ENCODE results near the gene LRRD1. TPM values are rescaled to one million over a fixed set of nuclear protein-coding genes. Genes with fewer than 3 reads are reported as not detected.
"Not testable (repeated sequence)": the region's sequence is repeated elsewhere in the genome, so short reads cannot be mapped to it uniquely, and the experiment has no call there.

LRRD1 gene
- total and polyA plus RNA-seq, 2 donors, result 1.8 TPM; not detected in 1

DNA sequence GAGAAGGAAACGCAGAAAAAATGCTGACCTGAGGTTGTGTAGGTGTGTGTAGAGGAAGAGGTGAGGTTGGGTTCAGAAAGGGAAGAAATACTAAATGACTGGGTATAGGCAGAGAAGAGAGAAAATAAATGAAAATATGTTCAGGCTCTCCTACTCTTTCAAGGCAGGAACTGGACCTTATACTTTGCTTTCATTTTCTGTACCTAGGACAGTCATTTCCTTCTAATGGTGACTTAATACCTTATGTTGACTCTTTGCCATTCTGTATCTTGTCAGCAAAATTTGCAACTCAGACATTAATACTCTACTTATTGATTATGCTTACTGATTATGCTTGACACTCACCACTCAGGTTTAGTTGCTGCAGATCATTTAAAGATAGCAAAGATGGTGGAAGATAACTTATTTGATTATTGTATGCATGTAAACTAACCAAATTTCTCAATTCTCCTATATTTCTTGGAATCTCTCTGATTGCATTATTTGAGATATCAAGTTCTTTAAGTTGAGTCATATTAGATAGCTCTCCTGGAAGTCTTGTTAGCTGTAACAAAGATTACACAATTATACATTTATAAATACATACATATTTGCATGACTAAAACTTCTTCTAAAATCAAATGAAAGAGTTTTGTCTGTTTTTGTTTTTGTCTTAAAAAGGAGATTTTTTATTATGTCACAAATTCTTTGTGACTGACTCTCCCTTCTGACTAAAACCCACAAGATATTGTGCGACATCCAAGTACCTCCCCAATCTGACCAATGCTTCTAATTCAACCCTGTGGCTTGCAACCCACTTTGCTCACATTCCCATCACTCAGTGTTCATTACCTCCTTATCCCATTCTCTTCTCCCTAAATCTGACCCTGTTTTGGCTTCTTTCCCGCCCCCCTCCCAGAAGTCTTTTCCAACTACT lies 20.0 kb downstream of the LRRD1 start:
- 83% methylated on average over 3 of the region's 3 CpGs for WGBS

DNA sequence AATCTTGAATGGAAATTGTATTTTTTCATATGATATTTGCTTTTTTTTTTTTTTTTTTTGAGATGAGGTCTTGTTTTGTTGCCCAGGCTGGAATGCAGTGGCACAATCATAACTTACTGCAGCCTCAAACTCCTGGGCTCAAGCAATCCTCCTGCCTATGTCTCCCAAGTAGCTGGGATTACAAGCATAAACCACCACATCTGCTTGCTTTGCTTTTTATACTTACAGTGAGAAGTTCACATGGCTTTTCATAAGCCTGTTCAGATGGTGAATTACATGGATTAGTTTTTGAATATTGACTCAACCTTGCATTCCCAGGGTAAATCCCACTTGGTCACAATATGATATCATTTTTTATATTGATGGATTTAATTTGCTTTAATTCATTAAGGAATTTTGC lies 22.0 kb downstream of the LRRD1 start:
- no peaks in the 10 kb centered on the region for H3K4me1 ChIP-seq (ENCODE audit: insufficient read depth)
- DNase-seq (ENCODE audit: extremely low spot score), result no peak
- no peak overlapping the region for H3K27ac ChIP-seq (ENCODE audit: low read depth)
- H3K4me3 ChIP-seq (ENCODE audit: low read depth, low read length), result no peak overlapping the region
- H3K36me3 ChIP-seq (ENCODE audit: insufficient read depth), result no peaks in the 10 kb centered on the region

More for the DNA sequence above, 20.0 kb downstream of the LRRD1 start:
- no peak overlapping the region for H3K4me3 ChIP-seq (ENCODE audit: low read depth, low read length)
- no peak for DNase-seq (ENCODE audit: extremely low spot score)
- H3K4me1 ChIP-seq (ENCODE audit: insufficient read depth), result no peaks in the 10 kb centered on the region
- H3K36me3 ChIP-seq (ENCODE audit: insufficient read depth), result no peaks in the 10 kb centered on the region
- H3K27ac ChIP-seq (ENCODE audit: low read depth), result no peak overlapping the region

DNA sequence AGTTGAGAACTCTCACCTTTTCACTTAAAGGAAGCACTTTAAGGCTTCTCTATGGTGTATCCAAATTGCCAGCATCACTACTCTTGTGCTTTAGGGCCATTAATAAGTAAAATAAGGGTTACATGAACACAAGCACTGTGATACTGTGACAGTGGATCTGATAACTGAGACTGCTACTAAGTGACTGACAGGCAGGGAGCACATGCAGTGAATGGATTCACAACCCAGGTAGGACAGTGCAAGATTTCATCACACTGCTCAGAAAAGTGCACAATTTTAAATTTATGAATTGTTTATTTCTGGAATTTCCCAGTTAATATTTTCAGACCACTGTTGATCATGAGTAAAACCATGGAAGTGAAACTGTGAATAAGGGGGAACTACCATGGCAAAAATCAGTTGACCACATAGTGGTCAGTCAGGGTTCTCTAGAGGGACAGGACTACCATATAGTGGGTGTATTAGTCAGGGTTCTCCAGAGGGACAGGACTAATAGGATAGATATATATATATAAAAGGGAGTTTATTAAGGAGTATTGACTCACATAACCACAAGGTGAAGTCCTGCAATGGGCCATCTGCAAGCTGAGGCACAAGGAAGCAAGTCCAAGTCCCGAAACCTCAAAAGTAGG lies 23.7 kb downstream of the LRRD1 start:
- Histone ChIP-seq H3K27ac (ENCODE audit: low read depth) (no peak overlapping the region), H3K36me3 (ENCODE audit: insufficient read depth) (no peaks in the 10 kb centered on the region), H3K4me1 (ENCODE audit: insufficient read depth) (no peaks in the 10 kb centered on the region), H3K4me3 (ENCODE audit: low read depth, low read length) (no peak overlapping the region)
- WGBS, result 96% methylated on average over 1 of the region's 1 CpG
- no peak for DNase-seq (ENCODE audit: extremely low spot score)

DNA sequence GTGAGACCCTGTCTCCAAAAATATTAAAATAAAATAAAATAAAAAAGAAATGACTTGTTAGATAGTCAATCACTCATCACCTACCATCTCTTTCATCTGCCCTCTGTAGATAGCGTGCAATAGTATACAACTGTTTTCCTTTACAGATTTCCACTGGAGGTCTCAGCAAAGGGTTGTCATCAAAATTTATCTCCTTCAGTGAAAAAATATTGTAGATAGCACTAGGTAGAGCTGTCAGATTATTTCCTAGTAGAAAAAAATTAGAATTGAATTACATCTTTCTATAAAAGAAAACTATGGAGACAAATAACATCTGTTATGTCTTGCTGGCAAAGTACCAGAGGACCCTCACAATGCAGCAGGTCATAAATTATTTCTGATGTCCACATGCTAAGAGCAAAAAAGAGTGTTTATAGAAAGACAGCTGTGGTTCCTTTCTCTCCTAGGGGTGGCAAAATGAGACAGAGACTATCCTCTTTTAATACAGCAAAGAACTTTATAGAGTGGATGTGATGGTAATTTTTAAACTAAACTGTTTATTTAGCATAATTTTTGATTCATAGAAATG lies 28.4 kb downstream of the LRRD1 start:
- 38% methylated on average over 1 of the region's 1 CpG for WGBS

DNA sequence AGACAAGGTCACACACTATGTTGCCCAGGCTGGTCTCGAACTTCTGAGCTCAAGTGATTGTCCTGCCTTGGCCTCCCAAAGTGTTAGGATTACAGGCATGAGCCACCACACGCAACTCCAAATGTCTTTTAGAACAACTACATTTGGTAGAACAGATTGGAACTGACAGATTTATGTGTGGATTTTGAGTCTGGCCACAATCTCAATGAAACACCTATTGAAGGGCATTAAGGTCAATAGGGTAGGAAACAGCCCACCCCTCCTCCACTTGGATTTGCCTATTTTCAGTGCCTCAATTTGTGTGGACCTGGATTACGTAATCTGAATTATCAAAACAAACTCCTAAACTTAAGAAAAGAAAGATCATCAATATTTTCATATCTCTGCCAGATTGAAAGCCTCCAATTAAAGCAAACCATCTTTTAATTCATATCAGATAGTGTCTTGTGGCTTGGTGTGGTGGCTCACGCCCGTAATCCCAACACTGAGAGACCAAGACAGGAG lies 29.2 kb downstream of the LRRD1 start:
- WGBS, result 93% methylated on average over 5 of the region's 5 CpGs
- Histone ChIP-seq H3K4me3 (ENCODE audit: low read depth, low read length) (no peak overlapping the region), H3K36me3 (ENCODE audit: insufficient read depth) (no peaks in the 10 kb centered on the region), H3K27ac (ENCODE audit: low read depth) (no peak overlapping the region), H3K4me1 (ENCODE audit: insufficient read depth) (no peaks in the 10 kb centered on the region)
- no peak for DNase-seq (ENCODE audit: extremely low spot score)

More for the DNA sequence above, 28.4 kb downstream of the LRRD1 start:
- DNase-seq (ENCODE audit: extremely low spot score), result no peak
- no peak overlapping the region for H3K4me3 ChIP-seq (ENCODE audit: low read depth, low read length)
- no peaks in the 10 kb centered on the region for H3K36me3 ChIP-seq (ENCODE audit: insufficient read depth)
- H3K27ac ChIP-seq (ENCODE audit: low read depth), result no peak overlapping the region
- no peaks in the 10 kb centered on the region for H3K4me1 ChIP-seq (ENCODE audit: insufficient read depth)

DNA sequence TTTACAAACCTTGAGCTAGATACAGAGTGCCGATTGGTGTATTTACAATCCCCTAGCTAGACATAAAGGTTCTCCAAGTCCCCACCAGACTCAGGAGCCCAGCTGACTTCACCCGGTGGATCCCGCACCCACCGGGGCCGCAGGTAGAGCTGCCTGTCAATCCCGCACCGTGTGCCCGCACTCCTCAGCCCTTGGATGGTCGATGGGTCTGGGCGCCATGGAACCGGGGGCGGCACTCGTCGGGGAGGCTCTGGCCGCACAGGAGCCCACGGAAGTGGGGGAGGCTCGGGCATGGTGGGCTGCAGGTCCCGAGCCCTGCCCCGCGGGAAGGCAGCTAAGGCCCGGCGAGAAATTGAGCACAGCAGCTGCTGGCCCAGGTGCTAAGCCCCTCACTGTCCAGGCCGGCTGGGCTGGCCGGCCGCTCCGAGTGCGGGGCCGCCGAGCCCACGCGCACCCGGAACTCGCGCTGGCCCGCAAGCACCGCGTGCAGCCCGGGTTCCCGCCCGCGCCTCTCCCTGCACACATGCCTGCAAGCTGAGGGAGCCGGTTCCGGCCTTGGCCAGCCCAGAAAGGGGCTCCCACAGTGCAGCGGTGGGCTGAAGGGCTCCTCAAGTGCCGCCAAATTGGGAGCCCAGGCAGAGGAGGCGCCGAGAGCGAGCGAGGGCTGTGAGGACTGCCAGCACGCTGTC lies 35.6 kb downstream of the LRRD1 start:
- not testable (repeated sequence) for H3K36me3 ChIP-seq (ENCODE audit: insufficient read depth); H3K4me1 ChIP-seq (ENCODE audit: insufficient read depth); H3K4me3 ChIP-seq (ENCODE audit: low read depth, low read length); H3K27ac ChIP-seq (ENCODE audit: low read depth); DNase-seq (ENCODE audit: extremely low spot score)
- WGBS, result 94% methylated on average over 50 of the region's 50 CpGs

DNA sequence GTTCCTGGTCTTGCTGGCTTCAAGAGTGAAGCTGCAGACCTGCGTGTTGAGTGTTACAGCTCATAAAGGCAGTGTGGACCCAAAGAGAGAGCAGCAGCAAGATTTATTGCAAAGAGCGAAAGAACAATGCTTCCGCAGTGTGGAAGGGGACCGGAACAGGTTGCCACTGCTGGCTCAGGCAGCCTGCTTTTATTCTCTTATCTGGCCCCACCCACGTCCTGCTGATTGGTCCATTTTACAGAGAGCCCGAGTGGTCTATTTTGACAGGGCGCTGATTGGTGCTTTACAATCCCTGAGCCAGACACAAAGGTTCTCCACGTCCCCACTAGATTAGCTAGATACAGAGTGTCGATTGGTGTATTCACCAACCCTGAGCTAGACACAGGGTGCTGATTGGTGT lies 36.2 kb downstream of the LRRD1 start:
- H3K36me3 ChIP-seq (ENCODE audit: insufficient read depth); H3K4me1 ChIP-seq (ENCODE audit: insufficient read depth); H3K4me3 ChIP-seq (ENCODE audit: low read depth, low read length); H3K27ac ChIP-seq (ENCODE audit: low read depth); DNase-seq (ENCODE audit: extremely low spot score): not testable (repeated sequence)
- 90% methylated on average over 9 of the region's 9 CpGs for WGBS

DNA sequence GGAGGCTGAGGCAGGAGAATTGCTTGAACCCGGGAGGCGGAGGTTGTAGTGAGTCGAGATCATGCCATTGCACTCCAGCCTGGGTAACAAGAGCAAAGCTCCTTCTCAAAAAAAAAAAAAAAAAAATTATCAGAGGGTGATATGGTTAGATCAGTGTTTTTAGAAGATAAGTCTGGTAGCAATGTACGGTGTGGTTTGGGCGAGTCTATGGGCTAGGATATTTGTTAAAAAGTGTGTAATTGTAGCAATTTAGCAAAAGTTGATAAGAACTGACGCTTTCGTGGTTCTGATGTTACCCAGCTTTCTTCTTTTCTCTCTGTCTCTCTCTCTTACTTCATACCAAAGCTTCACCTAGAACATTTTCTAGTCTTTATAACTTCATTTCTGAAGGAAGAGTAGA lies 37.8 kb downstream of the LRRD1 start:
- Histone ChIP-seq H3K27ac (ENCODE audit: low read depth) (no peak overlapping the region), H3K4me3 (ENCODE audit: low read depth, low read length) (no peak overlapping the region), H3K36me3 (ENCODE audit: insufficient read depth) (no peaks in the 10 kb centered on the region), H3K4me1 (ENCODE audit: insufficient read depth) (no peaks in the 10 kb centered on the region)
- DNase-seq (ENCODE audit: extremely low spot score), result no peak
- 92% methylated on average over 7 of the region's 7 CpGs for WGBS

DNA sequence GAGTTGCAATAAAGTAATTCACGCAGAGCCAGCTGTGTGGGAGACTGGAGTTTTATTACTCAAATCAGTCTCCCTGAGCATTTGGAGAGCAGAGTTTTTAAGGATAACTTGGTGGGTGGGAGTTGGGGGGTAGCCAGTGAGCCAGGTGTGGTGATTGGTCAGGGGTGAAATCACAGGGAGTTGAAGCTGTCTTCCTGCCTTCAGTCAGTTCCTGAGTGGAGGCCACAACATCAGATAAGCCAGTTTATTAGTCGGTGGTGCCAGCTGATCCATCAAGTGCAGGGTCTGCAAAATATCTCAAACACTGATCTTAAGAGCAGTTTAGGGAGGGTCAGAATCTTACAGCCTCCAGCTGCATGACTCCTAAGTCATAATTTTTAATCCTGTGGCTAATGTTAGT lies 41.4 kb downstream of the LRRD1 start:
- no peak overlapping the region for H3K27ac ChIP-seq (ENCODE audit: low read depth)
- 23% methylated on average over 2 of the region's 2 CpGs for WGBS
- H3K4me1 ChIP-seq (ENCODE audit: insufficient read depth), result no peaks in the 10 kb centered on the region
- DNase-seq (ENCODE audit: extremely low spot score), result peak; percentile 57
- H3K36me3 ChIP-seq (ENCODE audit: insufficient read depth), result no peaks in the 10 kb centered on the region
- H3K4me3 ChIP-seq (ENCODE audit: low read depth, low read length), result no peak overlapping the region

DNA sequence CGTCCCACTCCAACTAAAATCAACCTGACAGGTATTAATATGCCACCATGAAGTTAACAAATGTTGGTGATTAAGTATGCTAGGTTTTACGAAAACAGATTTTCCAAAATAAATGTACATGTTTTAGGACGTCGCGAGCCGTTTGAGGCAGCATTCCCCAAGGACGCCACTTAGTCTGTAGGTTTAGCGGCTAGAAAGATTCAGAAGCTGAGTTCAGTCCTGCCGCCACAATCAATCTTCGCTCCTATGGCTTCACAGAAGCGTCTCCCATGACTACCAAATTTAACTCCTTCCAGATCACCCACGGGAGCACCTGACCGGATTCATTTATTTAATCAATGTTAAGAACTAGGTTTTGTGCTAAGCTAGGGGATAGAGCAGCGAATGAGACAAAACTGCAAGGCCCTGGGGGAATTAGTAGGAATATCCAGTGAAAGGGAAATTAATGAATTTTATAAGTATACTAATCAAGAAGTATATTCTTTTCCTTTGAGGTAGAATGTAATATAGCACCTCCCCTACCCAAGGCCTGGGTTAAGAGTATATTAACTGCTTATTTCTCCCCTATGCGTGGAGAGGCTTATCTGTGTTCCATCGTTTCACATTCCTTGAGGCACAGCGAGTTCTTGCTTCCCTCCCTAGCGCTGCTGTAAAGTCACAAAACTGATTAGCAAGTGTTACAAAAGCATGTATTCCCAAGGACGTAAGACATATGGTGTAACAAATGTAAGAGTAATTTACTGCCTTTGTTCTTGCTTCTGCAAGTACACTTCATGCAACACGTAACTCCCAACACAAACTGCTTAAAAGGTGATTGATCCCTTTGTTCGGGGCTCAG lies 43.7 kb downstream of the LRRD1 start:
- Histone ChIP-seq H3K4me3 (ENCODE audit: low read depth, low read length) (peak overlapping the region; percentile 59), H3K36me3 (ENCODE audit: insufficient read depth) (no peaks in the 10 kb centered on the region), H3K27ac (ENCODE audit: low read depth) (peak overlapping the region; percentile 98), H3K4me1 (ENCODE audit: insufficient read depth) (no peaks in the 10 kb centered on the region)
- 21% methylated on average over 21 of the region's 21 CpGs for WGBS
- peak; percentile 43 for DNase-seq (ENCODE audit: extremely low spot score)

DNA sequence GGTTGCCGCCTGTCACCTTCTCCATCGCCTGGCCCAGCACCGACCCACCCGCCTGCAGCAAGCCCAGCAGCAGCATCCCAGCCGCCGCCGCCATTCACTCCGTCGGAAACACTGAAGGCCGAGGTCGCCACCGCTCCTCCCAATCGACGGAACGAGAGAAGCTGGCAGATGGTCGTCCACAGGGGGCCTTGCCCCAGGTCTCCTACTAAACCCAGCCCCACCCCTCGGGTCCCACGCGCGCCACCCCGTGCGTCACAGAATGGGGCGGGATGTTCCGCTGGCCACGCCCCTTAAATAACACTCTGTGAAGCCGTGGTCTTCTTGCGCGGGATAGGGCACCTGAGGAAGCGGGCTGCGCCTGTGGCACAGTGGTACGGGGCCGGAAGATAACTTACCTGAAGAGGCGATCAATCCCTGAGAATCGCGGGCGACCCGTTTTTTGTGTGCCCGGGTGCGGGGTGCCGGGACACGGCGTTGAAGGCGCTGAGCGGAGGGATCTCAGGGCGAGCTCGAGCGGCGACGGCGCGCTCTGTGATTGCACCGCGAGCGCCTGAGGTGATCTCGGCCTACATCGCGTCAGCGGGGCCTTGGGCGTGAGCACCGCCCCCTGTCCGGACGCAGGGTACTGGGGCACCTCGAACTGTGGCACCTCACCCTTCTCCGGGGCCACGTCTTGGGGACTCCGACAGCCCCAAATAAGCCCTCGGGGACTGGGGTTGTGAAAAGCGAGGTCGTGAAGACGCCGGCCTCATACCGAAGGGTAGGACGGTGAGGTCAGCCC lies 44.5 kb downstream of the LRRD1 start, which contains the start of gene CYP51A1:
Gene CYP51A1 (minus strand): TSS at position 207 of the 781 bp plus-strand sequence. CDS start 113 bp downstream, at position 94.
- peak; percentile 87 for DNase-seq (ENCODE audit: extremely low spot score)
- Histone ChIP-seq H3K4me1 (ENCODE audit: insufficient read depth) (no peaks in the 10 kb centered on the region), H3K27ac (ENCODE audit: low read depth) (peak within 1 kb of the TSS; percentile 98), H3K4me3 (ENCODE audit: low read depth, low read length) (peak within 1 kb of the TSS; percentile 59), H3K36me3 (ENCODE audit: insufficient read depth) (no peaks in the 10 kb centered on the region)
- WGBS, result under 1% methylated on average over 73 of the region's 73 CpGs

DNA sequence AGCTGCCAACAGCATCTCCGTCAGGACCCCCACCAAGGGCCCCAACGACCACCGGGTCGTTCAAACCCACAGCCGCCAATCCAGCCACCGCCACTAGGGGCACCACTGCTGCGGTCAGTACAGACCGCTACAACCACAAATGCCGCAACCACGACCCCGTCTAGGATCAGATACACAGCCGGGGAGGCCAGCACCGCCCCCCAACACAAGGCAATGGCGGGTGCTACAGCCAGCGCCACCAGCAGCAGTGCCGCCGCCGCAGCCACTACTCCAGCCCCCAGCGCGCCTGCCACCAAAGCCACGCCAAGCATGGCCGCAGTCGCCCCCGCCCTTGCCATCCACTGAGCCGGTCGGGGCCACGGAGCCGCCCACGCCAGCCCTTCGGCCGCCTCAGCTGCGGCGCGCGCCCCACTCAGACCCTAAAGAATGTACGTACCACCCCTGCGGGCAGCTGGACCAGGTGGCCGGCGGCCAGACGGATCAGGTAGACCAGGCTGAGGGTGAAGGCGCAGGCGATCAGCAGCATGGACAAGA lies 45.1 kb downstream of the LRRD1 start:
- H3K4me3 ChIP-seq (ENCODE audit: low read depth, low read length), result peak overlapping the region; percentile 59
- WGBS, result under 1% methylated on average over 42 of the region's 42 CpGs
- no peaks in the 10 kb centered on the region for H3K4me1 ChIP-seq (ENCODE audit: insufficient read depth)
- no peaks in the 10 kb centered on the region for H3K36me3 ChIP-seq (ENCODE audit: insufficient read depth)
- H3K27ac ChIP-seq (ENCODE audit: low read depth), result peak overlapping the region; percentile 98
- DNase-seq (ENCODE audit: extremely low spot score), result peak; percentile 31

Data from urinary bladder (tissue), 4 donors.